ENCODE results near the gene ERFL. TPM values are rescaled to one million over a fixed set of nuclear protein-coding genes. Genes with fewer than 3 reads are reported as not detected.
A peak's percentile ranks its signal among the peaks of the same experiment; 100 is the strongest.

Gene ERFL
- total and polyA plus RNA-seq, 2 experiments from 2014 or later: 0.69 TPM; not detected in 1

DNA sequence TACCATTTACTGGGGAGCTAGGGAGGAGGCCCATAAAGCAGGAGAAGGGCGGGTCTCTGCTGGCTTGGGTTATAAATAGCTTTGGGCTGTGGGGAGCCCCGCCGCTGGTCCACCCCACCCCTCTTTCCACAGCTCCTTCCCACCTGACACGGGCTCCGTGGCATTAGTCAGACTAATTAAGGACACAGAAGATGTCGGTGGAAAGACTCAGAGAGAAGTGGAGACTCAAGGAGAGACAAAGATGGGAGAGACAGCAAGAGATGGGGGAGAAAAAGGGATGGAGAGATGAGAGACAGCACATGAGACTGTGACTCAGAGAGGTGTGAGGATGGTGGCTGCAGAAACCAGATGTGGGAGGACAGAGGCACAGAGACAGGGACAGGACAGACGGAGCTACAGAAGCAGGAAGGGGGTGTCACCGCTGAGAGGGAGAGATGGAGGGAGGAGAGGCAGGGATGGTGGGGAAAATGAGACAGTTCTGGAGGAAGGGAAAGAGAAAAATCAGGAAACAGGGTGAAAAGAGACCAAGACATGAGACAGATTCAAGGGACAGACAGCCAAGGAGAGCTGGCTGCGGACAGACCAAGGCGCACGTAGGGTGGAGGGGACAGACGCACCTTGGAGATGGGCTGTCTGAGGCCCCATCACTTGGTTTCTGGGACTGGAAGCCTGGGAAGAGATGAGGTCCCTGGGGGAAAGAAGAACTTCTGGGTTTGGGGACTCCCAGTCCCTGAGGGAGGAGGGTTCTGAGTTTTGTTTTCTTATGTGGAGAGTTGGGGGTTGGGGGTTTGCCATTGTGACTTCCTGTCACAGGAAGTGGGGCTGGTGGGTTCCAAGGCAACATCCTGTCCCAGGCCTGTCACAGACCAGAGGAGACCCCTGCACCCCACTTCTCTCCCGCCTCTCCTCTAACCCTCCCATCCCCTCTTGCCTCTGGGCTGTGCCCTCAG is 41.2 kb downstream of the ERFL start:
- Histone ChIP-seq H3K4me1 (ENCODE audit: insufficient read depth) (peaks cover 31% of the 10 kb centered on the region), H3F3A (replicated peaks; ENCODE audit: low read depth) (peaks cover 30% of the 10 kb centered on the region), H3K27me3 (ENCODE audit: insufficient read depth) (peaks cover 16% of the 10 kb centered on the region), H2AFZ (no peak overlapping the region), H3K27ac (ENCODE audit: low read depth) (peak overlapping the region; percentile 86), H3K4me3 (peak overlapping the region; percentile 38), H3K9me2 (ENCODE audit: insufficient read depth) (no peaks in the 10 kb centered on the region), H3K79me2 (replicated peaks; ENCODE audit: insufficient read depth) (peaks cover 6% of the 10 kb centered on the region; the same call in 1 of the 2 replicates), H4K20me1 (replicated peaks; ENCODE audit: insufficient read depth) (peaks cover 4% of the 10 kb centered on the region; the same call in 1 of the 2 replicates), H3K36me3 (ENCODE audit: insufficient read depth) (no peaks in the 10 kb centered on the region), H3K4me2 (peak overlapping the region; percentile 73)
- ATAC-seq: no peak; the same call in 2 of the 3 replicates
- Mint-ChIP-seq H3K27me3 (ENCODE audit: insufficient read depth, low read depth, poor library complexity) (peaks cover 16% of the 10 kb centered on the region), H3K4me3 (peak overlapping the region; percentile 40), H3K36me3 (ENCODE audit: low read depth) (peaks cover 15% of the 10 kb centered on the region; the same call in 2 of the 3 replicates), H3K27ac (peak overlapping the region; percentile 12), H3K4me1 (peaks cover 44% of the 10 kb centered on the region), H3K9me3 (peaks cover 7% of the 10 kb centered on the region; the same call in 2 of the 3 replicates)
- DNase-seq (ENCODE audit: low spot score): peak; percentile 64
- TF ChIP-seq NANOG (IDR thresholded peaks at IDR 0.05; ENCODE audit: borderline replicate concordance) (no peak), STAT1 (IDR thresholded peaks at IDR 0.05; ENCODE audit: unreplicated experiment) (no peak), CREB1 (CRISPR knock-in tag; IDR thresholded peaks at IDR 0.05; ENCODE audit: low read depth) (no peak), EZH2 (IDR thresholded peaks at IDR 0.05; ENCODE audit: low read depth, unreplicated experiment) (no peak), ZNF462 (CRISPR knock-in tag; IDR thresholded peaks at IDR 0.05) (no peak), REST (IDR thresholded peaks at IDR 0.05; ENCODE audit: unreplicated experiment) (no peak), POLR2AphosphoS5 (IDR thresholded peaks at IDR 0.05; ENCODE audit: low read depth) (no peak), JUNB (IDR thresholded peaks at IDR 0.05; ENCODE audit: unreplicated experiment) (no peak), EZH2phosphoT487 (IDR thresholded peaks at IDR 0.05; ENCODE audit: unreplicated experiment) (no peak), ZNF114 (CRISPR knock-in tag; IDR thresholded peaks at IDR 0.05) (no peak), ZNF331 (CRISPR knock-in tag; IDR thresholded peaks at IDR 0.05; ENCODE audit: low read depth) (no peak)
- TF ChIP-seq, protein P1, sequence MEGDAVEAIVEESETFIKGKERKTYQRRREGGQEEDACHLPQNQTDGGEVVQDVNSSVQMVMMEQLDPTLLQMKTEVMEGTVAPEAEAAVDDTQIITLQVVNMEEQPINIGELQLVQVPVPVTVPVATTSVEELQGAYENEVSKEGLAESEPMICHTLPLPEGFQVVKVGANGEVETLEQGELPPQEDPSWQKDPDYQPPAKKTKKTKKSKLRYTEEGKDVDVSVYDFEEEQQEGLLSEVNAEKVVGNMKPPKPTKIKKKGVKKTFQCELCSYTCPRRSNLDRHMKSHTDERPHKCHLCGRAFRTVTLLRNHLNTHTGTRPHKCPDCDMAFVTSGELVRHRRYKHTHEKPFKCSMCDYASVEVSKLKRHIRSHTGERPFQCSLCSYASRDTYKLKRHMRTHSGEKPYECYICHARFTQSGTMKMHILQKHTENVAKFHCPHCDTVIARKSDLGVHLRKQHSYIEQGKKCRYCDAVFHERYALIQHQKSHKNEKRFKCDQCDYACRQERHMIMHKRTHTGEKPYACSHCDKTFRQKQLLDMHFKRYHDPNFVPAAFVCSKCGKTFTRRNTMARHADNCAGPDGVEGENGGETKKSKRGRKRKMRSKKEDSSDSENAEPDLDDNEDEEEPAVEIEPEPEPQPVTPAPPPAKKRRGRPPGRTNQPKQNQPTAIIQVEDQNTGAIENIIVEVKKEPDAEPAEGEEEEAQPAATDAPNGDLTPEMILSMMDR (conservative IDR thresholded peaks at IDR 0.05; ENCODE audit: low read depth in 2 of 2): no peak
- TF ChIP-seq, protein P2, sequence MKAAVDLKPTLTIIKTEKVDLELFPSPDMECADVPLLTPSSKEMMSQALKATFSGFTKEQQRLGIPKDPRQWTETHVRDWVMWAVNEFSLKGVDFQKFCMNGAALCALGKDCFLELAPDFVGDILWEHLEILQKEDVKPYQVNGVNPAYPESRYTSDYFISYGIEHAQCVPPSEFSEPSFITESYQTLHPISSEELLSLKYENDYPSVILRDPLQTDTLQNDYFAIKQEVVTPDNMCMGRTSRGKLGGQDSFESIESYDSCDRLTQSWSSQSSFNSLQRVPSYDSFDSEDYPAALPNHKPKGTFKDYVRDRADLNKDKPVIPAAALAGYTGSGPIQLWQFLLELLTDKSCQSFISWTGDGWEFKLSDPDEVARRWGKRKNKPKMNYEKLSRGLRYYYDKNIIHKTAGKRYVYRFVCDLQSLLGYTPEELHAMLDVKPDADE (IDR thresholded peaks at IDR 0.05): no peak

All from GM23338 (cell line).